DND-41 (cell line): ENCODE results near the gene PPP1R3G.

ENCODE experiments used
- ATAC-seq: fragments of 200-7000 bp; cut with Tn5 transposase; 3 replicates; pipeline ENCODE4 v1.9.1; 2021; ENCODE audit warnings: low read depth; ENCODE audit not compliant: insufficient read depth
- DNase-seq: peaks from one replicate; pipeline ENCODE4 v3.0.0-alpha.2; 2020
- H2AFZ ChIP-seq: 2 replicates; pipeline ENCODE4 v1.6.0; 2012; ENCODE audit warnings: low read depth, low read length
- H3K27ac ChIP-seq: 2 replicates; pipeline ENCODE4 v1.5.1; 2012; ENCODE audit warnings: low read length, inconsistent platforms
- H3K27me3 ChIP-seq: fragments of 200-600 bp; sonication (generic); 2 replicates; pipeline ENCODE4 v1.6.0; 2012; ENCODE audit warnings: low read length, mild to moderate bottlenecking, inconsistent platforms; ENCODE audit not compliant: insufficient read depth, poor library complexity
- H3K36me3 ChIP-seq: 2 replicates; pipeline ENCODE4 v1.5.1; 2012; ENCODE audit warnings: low read length, inconsistent platforms; ENCODE audit not compliant: insufficient read depth
- H3K4me1 ChIP-seq: 2 replicates; pipeline ENCODE4 v1.5.1; 2012; ENCODE audit warnings: mild to moderate bottlenecking, low read length; ENCODE audit not compliant: insufficient read depth
- H3K4me2 ChIP-seq: 2 replicates; pipeline ENCODE4 v1.6.0; 2012; ENCODE audit warnings: mild to moderate bottlenecking, moderate library complexity, low read length, inconsistent platforms; ENCODE audit not compliant: insufficient read depth
- H3K4me3 ChIP-seq, 2 experiments: fragments of 200-600 bp in 1 of 2; shearing (Covaris generic) in 1 of 2; 2 replicates each; pipeline ENCODE4 v1.5.1; 2012 to 2016; ENCODE audit warnings: inconsistent platforms in 2 of 2, low read length in 2 of 2, mild to moderate bottlenecking in 2 of 2, low read depth in 1 of 2, moderate library complexity in 1 of 2
- H3K79me2 ChIP-seq: 2 replicates; pipeline ENCODE4 v1.6.0; 2012; ENCODE audit warnings: low read length, inconsistent platforms; ENCODE audit not compliant: insufficient read depth
- H3K9ac ChIP-seq: 2 replicates; pipeline ENCODE4 v1.6.0; 2012; ENCODE audit warnings: low read depth, mild to moderate bottlenecking, inconsistent platforms, low read length, moderate library complexity
- H3K9me3 ChIP-seq: 2 replicates; pipeline ENCODE4 v1.5.1; 2012; ENCODE audit warnings: low read length, moderate library complexity, mild to moderate bottlenecking, inconsistent platforms; ENCODE audit not compliant: insufficient read depth, severe bottlenecking
- H4K20me1 ChIP-seq: 2 replicates; pipeline ENCODE4 v1.6.0; 2012; ENCODE audit warnings: low read length; ENCODE audit not compliant: insufficient read depth
- EZH2 ChIP-seq: IDR thresholded peaks from 3 replicates; pipeline ENCODE4 v1.6.1; 2012; ENCODE audit warnings: borderline replicate concordance, low read depth, mild to moderate bottlenecking, moderate library complexity, low read length, inconsistent platforms; ENCODE audit not compliant: severe bottlenecking
- TF ChIP-seq, protein P1 (sequence below): IDR thresholded peaks from 2 replicates; pipeline ENCODE4 v1.5.1; 2012; ENCODE audit warnings: borderline replicate concordance, low read length, moderate library complexity, mild to moderate bottlenecking; ENCODE audit not compliant: poor library complexity, severe bottlenecking; ENCODE audit errors: extremely low read depth

Gene PPP1R3G

GRCh38 chr6:5067305-5067704 is 17.8 kb upstream of the PPP1R3G start:
- no peak overlapping the region for H3K4me2 ChIP-seq
- H2AFZ ChIP-seq: no peak overlapping the region
- no peaks in the 10 kb centered on the region for H4K20me1 ChIP-seq
- H3K4me3 ChIP-seq: no peak overlapping the region
- TF ChIP-seq, protein P1, sequence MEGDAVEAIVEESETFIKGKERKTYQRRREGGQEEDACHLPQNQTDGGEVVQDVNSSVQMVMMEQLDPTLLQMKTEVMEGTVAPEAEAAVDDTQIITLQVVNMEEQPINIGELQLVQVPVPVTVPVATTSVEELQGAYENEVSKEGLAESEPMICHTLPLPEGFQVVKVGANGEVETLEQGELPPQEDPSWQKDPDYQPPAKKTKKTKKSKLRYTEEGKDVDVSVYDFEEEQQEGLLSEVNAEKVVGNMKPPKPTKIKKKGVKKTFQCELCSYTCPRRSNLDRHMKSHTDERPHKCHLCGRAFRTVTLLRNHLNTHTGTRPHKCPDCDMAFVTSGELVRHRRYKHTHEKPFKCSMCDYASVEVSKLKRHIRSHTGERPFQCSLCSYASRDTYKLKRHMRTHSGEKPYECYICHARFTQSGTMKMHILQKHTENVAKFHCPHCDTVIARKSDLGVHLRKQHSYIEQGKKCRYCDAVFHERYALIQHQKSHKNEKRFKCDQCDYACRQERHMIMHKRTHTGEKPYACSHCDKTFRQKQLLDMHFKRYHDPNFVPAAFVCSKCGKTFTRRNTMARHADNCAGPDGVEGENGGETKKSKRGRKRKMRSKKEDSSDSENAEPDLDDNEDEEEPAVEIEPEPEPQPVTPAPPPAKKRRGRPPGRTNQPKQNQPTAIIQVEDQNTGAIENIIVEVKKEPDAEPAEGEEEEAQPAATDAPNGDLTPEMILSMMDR: no peak
- TF ChIP-seq EZH2: no peak
- no peaks in the 10 kb centered on the region for H3K4me1 ChIP-seq
- H3K9ac ChIP-seq: no peak overlapping the region
- no peak for DNase-seq
- H3K27me3 ChIP-seq: no peaks in the 10 kb centered on the region
- H3K9me3 ChIP-seq: no peaks in the 10 kb centered on the region
- H3K79me2 ChIP-seq: no peaks in the 10 kb centered on the region
- H3K27ac ChIP-seq: no peak overlapping the region
- ATAC-seq: no peak
- H3K36me3 ChIP-seq: no peaks in the 10 kb centered on the region

DNA sequence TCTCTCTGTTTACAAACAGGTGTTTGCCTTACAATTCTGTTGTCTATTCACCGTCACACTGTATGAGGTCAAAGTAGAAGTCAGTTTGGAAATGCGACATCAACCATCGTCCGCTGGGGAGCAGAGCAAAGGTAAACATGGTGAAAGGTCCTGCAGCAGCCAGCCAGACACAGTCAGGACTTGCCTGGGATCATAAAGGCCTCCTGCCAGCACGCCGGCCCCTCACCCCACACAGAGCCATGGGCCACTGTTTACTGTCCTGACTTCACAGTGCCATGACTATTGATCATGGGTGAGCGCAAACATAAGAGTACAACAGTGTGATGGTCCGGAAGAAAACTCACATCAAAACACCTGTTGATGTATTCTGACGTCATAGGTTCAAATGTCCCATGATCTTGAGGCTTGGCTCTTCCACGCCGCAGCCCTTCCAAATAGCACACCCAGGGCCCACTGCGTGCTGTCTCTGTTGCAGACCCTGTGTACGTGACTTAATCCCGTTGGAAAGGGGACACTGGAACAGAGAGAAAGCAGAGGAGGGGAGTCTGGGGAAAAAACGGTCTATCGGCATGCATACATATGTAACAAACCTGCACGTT is 16.9 kb upstream of the PPP1R3G start:
- H3K4me1 ChIP-seq: no peaks in the 10 kb centered on the region
- no peak overlapping the region for H3K27ac ChIP-seq
- no peak overlapping the region for H2AFZ ChIP-seq
- TF ChIP-seq, protein P1: no peak
- TF ChIP-seq EZH2: no peak
- H3K27me3 ChIP-seq: no peaks in the 10 kb centered on the region
- DNase-seq: no peak
- no peak overlapping the region for H3K4me2 ChIP-seq
- H3K4me3 ChIP-seq: no peak overlapping the region
- no peak for ATAC-seq
- no peaks in the 10 kb centered on the region for H4K20me1 ChIP-seq
- no peak overlapping the region for H3K9ac ChIP-seq
- H3K9me3 ChIP-seq: no peaks in the 10 kb centered on the region
- H3K79me2 ChIP-seq: no peaks in the 10 kb centered on the region
- H3K36me3 ChIP-seq: no peaks in the 10 kb centered on the region

DNA sequence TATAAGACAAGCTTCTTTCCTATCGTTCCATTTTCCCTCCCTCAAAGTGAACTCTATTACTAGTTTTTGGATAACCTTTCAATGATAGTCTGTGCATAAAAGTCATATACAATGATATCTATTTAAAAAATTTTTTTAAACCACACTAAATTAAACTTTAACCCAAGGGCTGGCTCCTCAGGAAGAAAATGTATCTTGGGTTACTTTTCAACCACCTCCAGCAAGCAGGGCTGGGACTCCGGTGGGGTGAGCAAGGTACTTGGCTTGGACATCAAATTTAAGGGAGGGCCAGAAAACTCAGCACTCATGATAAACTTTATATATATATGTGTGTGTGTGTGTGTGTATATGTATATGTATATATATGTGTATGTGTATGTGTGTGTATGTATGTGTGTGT is 13.9 kb upstream of the PPP1R3G start:
- no peak overlapping the region for H3K27ac ChIP-seq
- H3K9me3 ChIP-seq: no peaks in the 10 kb centered on the region
- H3K79me2 ChIP-seq: no peaks in the 10 kb centered on the region
- DNase-seq (no peak), ATAC-seq (no peak)
- H3K4me1 ChIP-seq: no peaks in the 10 kb centered on the region
- no peaks in the 10 kb centered on the region for H3K36me3 ChIP-seq
- no peak overlapping the region for H3K4me3 ChIP-seq
- no peak overlapping the region for H3K9ac ChIP-seq
- no peak overlapping the region for H3K4me2 ChIP-seq
- no peaks in the 10 kb centered on the region for H4K20me1 ChIP-seq
- H3K27me3 ChIP-seq: no peaks in the 10 kb centered on the region
- TF ChIP-seq, protein P1: no peak
- no peak overlapping the region for H2AFZ ChIP-seq

- Histone ChIP-seq H3K79me2 (no peaks in the 10 kb centered on the region), H3K4me3 (no peak overlapping the region), H3K4me1 (no peaks in the 10 kb centered on the region), H3K27ac (no peak overlapping the region), H3K9me3 (peaks cover 2% of the 10 kb centered on the region), H3K36me3 (no peaks in the 10 kb centered on the region), H3K27me3 (no peaks in the 10 kb centered on the region), H2AFZ (no peak overlapping the region), H3K4me2 (no peak overlapping the region), H3K9ac (no peak overlapping the region), H4K20me1 (no peaks in the 10 kb centered on the region)
- TF ChIP-seq, protein P1: no peak
- no peak for TF ChIP-seq EZH2
- ATAC-seq (no peak), DNase-seq (no peak)
Observed at GRCh38 chr6:5072440-5072839, 12.7 kb upstream of the PPP1R3G start.
